GM19438 (cell line): ENCODE data around the gene RAB9B.
A peak's percentile ranks its signal among the peaks of the same experiment; 100 is the strongest.
"Not testable (repeated sequence)": the region's sequence is repeated elsewhere in the genome, so short reads cannot be mapped to it uniquely, and the experiment has no call there.

Experiments
- ATAC-seq: cut with Tn5 transposase; IDR thresholded peaks from one replicate; pipeline ENCODE4 v1.9.1; 2021; ENCODE audit warnings: low read depth; ENCODE audit not compliant: unreplicated experiment

The RAB9B gene

GRCh38 chrX:103817101-103817500 lies 15.0 kb downstream of the RAB9B start:
- not testable (repeated sequence) for ATAC-seq

- no peak for ATAC-seq
Observed at GRCh38 chrX:103811858-103812257, 20.2 kb downstream of the RAB9B start.

GRCh38 chrX:103806862-103807474 lies 25.1 kb downstream of the RAB9B start:
- no peak for ATAC-seq

- ATAC-seq = no peak
Observed at GRCh38 chrX:103805860-103806259, 26.2 kb downstream of the RAB9B start.

- no peak for ATAC-seq
Observed at GRCh38 chrX:103800318-103800717, 31.7 kb downstream of the RAB9B start.

- no peak for ATAC-seq
Observed at GRCh38 chrX:103797691-103798090, 34.4 kb downstream of the RAB9B start.

GRCh38 chrX:103794119-103794518 lies 37.9 kb downstream of the RAB9B start:
- ATAC-seq = no peak

GRCh38 chrX:103793545-103793940 lies 38.5 kb downstream of the RAB9B start:
- no peak for ATAC-seq

- no peak for ATAC-seq
Observed at GRCh38 chrX:103792916-103793544, 39.0 kb downstream of the RAB9B start.

- ATAC-seq = no peak
Observed at GRCh38 chrX:103791826-103792485, 40.1 kb downstream of the RAB9B start.

GRCh38 chrX:103791228-103791627 lies 40.8 kb downstream of the RAB9B start:
- ATAC-seq = no peak

GRCh38 chrX:103789004-103789403 lies 43.1 kb downstream of the RAB9B start:
- ATAC-seq = peak; percentile 89

GRCh38 chrX:103783971-103784370 lies 48.1 kb downstream of the RAB9B start:
- ATAC-seq = no peak

GRCh38 chrX:103783196-103783595 lies 48.9 kb downstream of the RAB9B start:
- no peak for ATAC-seq

GRCh38 chrX:103782640-103783039 lies 49.4 kb downstream of the RAB9B start:
- ATAC-seq = no peak

GRCh38 chrX:103781706-103782105 lies 50.4 kb downstream of the RAB9B start:
- ATAC-seq = no peak

- ATAC-seq = no peak
Observed at GRCh38 chrX:103781062-103781402, 51.0 kb downstream of the RAB9B start.

GRCh38 chrX:103780336-103781061 lies 51.6 kb downstream of the RAB9B start:
- no peak for ATAC-seq

- ATAC-seq = no peak
Observed at GRCh38 chrX:103779141-103779789, 52.8 kb downstream of the RAB9B start.

- no peak for ATAC-seq
Observed at GRCh38 chrX:103776546-103776945, 55.5 kb downstream of the RAB9B start, which contains the start of gene PLP1. PLP1 (plus strand) TSS chrX:103776840; CDS start chrX:103776996, 156 bp downstream.
